HL-60 (cell line): ENCODE data around the gene SYNJ2BP.

Experiments used
- DNase-seq, 2 experiments: peaks; one replicate each; pipeline ENCODE4 v3.0.0-alpha.2; 2010 to 2020; ENCODE audit warnings: low read depth in 1 of 2, low spot score in 1 of 2
- H3K27ac ChIP-seq: fragments of 250-450 bp; sonication (Bioruptor Pico); replicated peaks from 2 replicates; pipeline ENCODE4 v1.5.1; 2020; ENCODE audit warnings: mild to moderate bottlenecking, moderate library complexity
- H3K27me3 ChIP-seq: fragments of 250-450 bp; sonication (Bioruptor Pico); 2 replicates; pipeline ENCODE4 v1.5.1; 2021; ENCODE audit warnings: mild to moderate bottlenecking, moderate library complexity; ENCODE audit not compliant: insufficient read depth, poor library complexity, severe bottlenecking
- H3K4me3 ChIP-seq: replicated peaks from 2 replicates; pipeline ENCODE4 v1.5.1; 2011; ENCODE audit warnings: mild to moderate bottlenecking, control low read depth, low read length; ENCODE audit not compliant: insufficient read depth
- GABPA ChIP-seq: IDR thresholded peaks from 2 replicates; pipeline ENCODE4 v1.6.1; 2012; ENCODE audit warnings: low read depth
- POLR2AphosphoS5 ChIP-seq: IDR thresholded peaks from 2 replicates; pipeline ENCODE4 v1.6.1; 2012; ENCODE audit warnings: low read depth
- REST ChIP-seq: IDR thresholded peaks from 2 replicates; pipeline ENCODE4 v1.6.1; 2012; ENCODE audit warnings: low read depth; ENCODE audit not compliant: insufficient replicate concordance
- SPI1 ChIP-seq: IDR thresholded peaks from 2 replicates; pipeline ENCODE4 v1.6.1; 2012; ENCODE audit warnings: low read depth, mild to moderate bottlenecking, borderline replicate concordance
- long read RNA-seq: library from polyadenylated mRNA; unstranded; transcript quantifications from one replicate; pipeline ENCODE4 v2.0.0, GENCODE V29; 2020
- TF ChIP-seq, protein P1 (sequence below): IDR thresholded peaks from one replicate; pipeline ENCODE4 v1.5.1; 2011; ENCODE audit warnings: low read length, control low read depth, inconsistent platforms; ENCODE audit not compliant: insufficient read depth

SYNJ2BP gene, protein sequence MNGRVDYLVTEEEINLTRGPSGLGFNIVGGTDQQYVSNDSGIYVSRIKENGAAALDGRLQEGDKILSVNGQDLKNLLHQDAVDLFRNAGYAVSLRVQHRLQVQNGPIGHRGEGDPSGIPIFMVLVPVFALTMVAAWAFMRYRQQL
- long read RNA-seq = 0 reads

DNA sequence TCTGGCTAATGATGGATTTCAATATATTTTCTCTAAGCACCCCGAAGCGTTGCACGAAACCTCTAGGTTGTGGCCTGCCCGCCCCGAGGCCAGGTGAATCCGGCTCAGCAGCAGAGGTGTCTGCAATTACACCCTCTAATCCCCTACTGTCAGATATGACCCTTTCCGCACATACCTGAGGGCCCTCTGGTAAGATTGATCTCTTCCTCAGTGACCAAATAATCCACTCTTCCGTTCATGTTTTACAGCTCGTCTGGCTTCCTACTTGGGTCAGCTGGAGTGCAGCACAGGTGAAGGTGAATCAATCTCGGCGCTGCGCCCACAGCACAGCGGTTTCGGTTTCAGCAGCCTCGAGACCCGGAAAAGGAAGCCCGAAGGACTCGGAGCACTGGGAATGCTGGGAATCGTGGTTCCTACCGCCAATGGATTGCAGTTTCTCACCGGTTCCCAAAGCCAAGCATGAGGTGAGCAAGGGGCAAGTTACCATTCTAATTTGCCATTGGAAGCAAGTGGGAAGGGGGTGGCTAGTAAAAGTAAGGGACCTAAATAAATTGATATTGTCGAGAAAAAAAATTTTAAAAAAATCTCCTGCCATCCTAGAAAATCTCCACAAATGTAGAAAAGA, at the start of gene SYNJ2BP:
SYNJ2BP (minus strand) TSS at position 366 of the 625 bp plus-strand sequence; CDS start at position 239, 127 bp downstream.
- Histone ChIP-seq H3K27me3 (no peaks in the 10 kb centered on the region), H3K27ac (no peak within 1 kb of the TSS), H3K4me3 (peak within 1 kb of the TSS; percentile 76)
- TF ChIP-seq REST = no peak
- TF ChIP-seq GABPA = peak; percentile 81
- DNase-seq = peak; percentile 1 to 15

DNA sequence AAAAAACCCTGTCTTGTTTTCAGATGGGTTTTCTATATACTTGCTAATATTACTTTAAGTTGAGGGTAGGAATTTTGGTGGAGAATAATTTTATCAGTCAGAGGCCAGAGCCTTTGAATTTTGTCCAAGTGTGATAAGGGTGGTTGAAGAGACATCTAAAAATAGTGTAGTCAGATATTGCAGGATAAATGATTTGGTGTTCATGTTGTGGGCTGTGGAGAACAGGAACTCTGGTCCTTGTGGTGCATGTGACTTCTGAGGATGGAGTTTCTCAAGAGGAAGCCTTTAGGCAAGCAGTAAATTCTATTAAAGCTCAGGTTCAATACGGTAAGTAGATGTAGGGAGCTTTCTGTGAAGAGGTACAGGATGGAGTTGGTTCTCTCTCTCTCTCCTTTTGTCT, 37.8 kb upstream of the SYNJ2BP start:
- TF ChIP-seq REST (no peak), SPI1 (no peak), POLR2AphosphoS5 (no peak), GABPA (no peak)
- TF ChIP-seq, protein P1, sequence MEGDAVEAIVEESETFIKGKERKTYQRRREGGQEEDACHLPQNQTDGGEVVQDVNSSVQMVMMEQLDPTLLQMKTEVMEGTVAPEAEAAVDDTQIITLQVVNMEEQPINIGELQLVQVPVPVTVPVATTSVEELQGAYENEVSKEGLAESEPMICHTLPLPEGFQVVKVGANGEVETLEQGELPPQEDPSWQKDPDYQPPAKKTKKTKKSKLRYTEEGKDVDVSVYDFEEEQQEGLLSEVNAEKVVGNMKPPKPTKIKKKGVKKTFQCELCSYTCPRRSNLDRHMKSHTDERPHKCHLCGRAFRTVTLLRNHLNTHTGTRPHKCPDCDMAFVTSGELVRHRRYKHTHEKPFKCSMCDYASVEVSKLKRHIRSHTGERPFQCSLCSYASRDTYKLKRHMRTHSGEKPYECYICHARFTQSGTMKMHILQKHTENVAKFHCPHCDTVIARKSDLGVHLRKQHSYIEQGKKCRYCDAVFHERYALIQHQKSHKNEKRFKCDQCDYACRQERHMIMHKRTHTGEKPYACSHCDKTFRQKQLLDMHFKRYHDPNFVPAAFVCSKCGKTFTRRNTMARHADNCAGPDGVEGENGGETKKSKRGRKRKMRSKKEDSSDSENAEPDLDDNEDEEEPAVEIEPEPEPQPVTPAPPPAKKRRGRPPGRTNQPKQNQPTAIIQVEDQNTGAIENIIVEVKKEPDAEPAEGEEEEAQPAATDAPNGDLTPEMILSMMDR = no peak

GRCh38 chr14:70451874-70452273, 35.0 kb upstream of the SYNJ2BP start, which contains the start of gene ADAM21:
ADAM21 (plus strand) TSS chr14:70452174; CDS start chr14:70457500, 5,326 bp downstream.
- Histone ChIP-seq H3K27me3 (no peaks in the 10 kb centered on the region), H3K27ac (no peak within 1 kb of the TSS), H3K4me3 (no peak within 1 kb of the TSS)
- no peak for TF ChIP-seq REST
- no peak for TF ChIP-seq GABPA
- no peak for TF ChIP-seq SPI1
- DNase-seq = no peak

More for the DNA sequence above, 37.8 kb upstream of the SYNJ2BP start:
- no peak for DNase-seq
- Histone ChIP-seq H3K27me3 (no peaks in the 10 kb centered on the region), H3K27ac (no peak overlapping the region), H3K4me3 (no peak overlapping the region)

GRCh38 chr14:70448633-70449340, 31.9 kb upstream of the SYNJ2BP start:
- DNase-seq = no peak
- TF ChIP-seq POLR2AphosphoS5 (no peak), REST (no peak)
- TF ChIP-seq, protein P1 = no peak
- H3K27me3 ChIP-seq = no peaks in the 10 kb centered on the region
- H3K4me3 ChIP-seq = no peak overlapping the region
- H3K27ac ChIP-seq = no peak overlapping the region
